HFF-Myc (cell line): ENCODE data around the gene RNF31.
A peak's percentile ranks its signal among the peaks of the same experiment; 100 is the strongest.

ENCODE experiments used
- DNase-seq: peaks from one replicate; pipeline ENCODE4 v3.0.0-alpha.2; 2011; ENCODE audit warnings: low read depth; ENCODE audit errors: extremely low read depth
- H3K4me3 ChIP-seq: replicated peaks from 2 replicates; pipeline ENCODE4 v1.5.1; 2011; ENCODE audit warnings: low read depth, mild to moderate bottlenecking, control low read depth, low read length
- TF ChIP-seq, protein P1 (sequence below): IDR thresholded peaks from 2 replicates; pipeline ENCODE4 v1.5.1; 2012; ENCODE audit warnings: mild to moderate bottlenecking, low read depth, low read length, control low read depth; ENCODE audit errors: missing control alignments

RNF31 gene

DNA sequence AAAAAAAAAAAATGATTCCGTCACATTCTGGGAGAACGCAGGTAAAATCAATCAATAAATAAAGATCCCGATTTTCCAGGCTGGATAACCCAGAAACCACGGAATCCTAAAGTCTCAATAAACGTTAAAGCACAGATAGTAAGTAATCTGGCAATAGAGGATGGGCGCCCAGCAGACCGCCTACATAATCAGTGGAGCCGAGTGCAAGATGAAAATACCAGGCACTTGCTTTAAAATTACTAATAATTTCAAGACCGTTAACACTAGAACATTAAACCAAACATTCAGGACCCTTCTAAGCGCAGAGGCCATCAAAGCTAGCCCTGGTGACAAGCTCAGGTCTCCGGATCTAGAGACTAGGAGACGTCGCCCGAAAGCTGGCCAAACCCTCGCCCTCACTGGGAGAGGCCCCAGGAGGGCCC is 33.9 kb upstream of the RNF31 start:
- TF ChIP-seq, protein P1, sequence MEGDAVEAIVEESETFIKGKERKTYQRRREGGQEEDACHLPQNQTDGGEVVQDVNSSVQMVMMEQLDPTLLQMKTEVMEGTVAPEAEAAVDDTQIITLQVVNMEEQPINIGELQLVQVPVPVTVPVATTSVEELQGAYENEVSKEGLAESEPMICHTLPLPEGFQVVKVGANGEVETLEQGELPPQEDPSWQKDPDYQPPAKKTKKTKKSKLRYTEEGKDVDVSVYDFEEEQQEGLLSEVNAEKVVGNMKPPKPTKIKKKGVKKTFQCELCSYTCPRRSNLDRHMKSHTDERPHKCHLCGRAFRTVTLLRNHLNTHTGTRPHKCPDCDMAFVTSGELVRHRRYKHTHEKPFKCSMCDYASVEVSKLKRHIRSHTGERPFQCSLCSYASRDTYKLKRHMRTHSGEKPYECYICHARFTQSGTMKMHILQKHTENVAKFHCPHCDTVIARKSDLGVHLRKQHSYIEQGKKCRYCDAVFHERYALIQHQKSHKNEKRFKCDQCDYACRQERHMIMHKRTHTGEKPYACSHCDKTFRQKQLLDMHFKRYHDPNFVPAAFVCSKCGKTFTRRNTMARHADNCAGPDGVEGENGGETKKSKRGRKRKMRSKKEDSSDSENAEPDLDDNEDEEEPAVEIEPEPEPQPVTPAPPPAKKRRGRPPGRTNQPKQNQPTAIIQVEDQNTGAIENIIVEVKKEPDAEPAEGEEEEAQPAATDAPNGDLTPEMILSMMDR = no peak
- peak overlapping the region; percentile 82 for H3K4me3 ChIP-seq
- DNase-seq = no peak

DNA sequence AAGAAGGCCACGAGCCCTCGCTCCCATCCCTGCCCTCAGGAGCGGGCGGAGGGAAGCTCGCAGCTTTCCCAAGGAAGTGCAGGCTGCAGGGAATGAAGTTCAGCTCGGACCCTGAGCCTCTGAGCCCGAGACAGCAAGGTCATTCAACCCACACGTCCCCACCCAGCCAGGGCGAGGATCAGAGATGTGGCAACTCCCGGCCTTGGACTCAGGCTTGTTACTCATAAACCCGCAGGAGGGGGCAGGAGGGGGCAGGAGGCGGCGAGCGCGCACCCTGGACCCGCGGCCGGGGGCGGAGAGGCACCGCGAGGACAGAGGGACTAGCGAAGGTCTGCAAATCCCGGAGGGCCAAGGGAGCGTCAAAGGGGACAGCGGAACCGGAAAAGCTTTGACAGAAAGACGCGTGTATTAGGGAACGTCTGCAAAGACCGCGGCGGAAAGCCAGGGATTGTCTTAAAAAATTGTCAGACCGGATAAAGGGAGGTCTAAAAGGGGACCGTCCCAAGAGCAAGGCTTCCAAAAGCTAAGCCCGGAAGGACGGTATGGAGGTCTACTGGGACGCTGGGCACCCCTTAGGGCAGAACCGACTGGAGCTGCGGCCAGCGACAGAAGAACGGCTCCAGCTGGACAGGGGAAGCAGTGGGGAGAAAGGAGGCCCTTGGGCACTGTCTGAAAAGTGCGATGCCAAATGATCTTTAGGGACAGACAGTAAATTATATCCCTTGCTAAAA is 33.3 kb upstream of the RNF31 start:
- peak overlapping the region; percentile 82 for H3K4me3 ChIP-seq
- TF ChIP-seq, protein P1 = no peak
- peak; percentile 74 for DNase-seq

DNA sequence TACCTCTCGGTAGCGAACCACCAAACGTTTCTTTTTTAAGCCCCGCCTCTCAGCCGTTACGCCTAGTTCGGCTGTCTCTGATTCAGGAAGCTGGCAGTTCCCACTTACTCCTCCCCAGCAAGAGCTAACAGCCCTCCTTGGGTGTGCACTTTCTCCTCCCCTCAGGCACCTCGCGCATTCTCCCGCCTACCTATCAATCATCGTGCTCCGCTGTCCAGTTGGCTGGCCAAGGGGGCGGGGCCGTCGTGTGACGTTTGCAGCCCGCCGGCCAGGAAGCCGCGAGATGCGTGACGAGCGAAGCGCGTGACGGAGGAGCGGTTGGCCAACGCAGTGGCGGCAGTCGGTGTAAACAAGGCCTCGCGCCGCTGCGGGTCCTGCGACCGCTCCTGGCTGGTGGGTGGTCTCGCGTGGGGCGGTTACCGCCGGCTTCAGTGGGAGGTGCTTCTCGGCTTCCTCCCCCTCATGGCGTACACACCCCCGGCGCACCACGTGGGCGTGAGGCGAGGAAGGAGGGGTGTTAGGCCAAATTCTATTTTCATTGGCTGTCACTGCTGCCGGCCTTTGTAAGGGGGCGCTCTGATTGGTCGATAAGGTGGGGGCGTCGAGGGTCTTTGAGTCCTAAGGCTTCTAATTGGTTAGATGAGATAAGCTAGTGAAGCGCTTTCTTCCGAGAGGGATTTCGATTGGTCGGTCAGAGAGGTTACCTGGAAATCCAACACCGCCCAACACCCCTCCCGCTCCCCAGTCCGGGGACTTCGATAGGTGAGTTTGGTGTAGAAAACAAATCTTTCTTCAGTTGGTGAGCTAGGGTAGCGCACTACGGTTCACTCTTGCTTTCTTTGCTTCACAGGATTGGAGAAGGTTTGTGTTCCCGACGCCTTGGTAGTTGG is 32.5 kb upstream of the RNF31 start, which contains the start of the genes DCAF11 and NRL:
Gene DCAF11, plus strand, starts transcription at position 246 of the 890 bp plus-strand sequence. CDS start 818 bp downstream, outside the sequence.
Gene NRL, minus strand, starts transcription at position 418 of the 890 bp plus-strand sequence. CDS start 32,101 bp downstream, outside the sequence.
- TF ChIP-seq, protein P1 = no peak
- DNase-seq = peak; percentile 99
- peak within 1 kb of the TSS; percentile 82 for H3K4me3 ChIP-seq

DNA sequence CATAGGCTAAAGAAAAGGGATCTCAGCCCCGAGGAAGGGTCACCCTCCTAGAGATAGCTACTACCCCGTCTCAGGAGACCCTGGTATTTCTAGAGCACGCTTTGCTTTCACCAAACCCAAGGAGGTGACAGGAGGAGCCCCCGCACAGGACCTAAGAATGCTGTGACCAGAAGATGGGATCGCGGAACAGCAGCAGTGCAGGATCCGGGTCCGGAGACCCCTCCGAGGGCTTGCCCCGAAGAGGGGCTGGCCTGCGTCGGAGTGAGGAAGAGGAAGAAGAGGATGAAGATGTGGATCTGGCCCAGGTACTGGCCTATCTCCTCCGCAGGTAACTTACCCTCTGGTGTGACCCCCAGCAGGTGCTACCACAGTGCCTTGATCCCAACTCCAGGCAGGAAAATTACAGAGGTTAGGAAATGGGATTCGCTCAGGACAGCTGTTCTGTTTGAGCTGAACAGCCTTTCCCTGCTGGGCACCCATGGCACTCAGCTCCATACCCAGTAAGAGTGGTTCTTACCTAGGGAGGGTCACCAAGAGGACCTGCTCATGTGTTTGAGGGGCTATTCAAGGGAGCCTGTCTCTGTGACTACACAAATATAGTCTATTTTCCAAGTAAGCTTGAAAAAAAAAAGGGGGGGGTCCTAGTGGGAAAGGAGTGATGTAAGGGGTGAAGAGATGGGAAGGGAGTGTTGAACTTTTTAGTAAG is 31.7 kb upstream of the RNF31 start:
- peak overlapping the region; percentile 82 for H3K4me3 ChIP-seq
- DNase-seq = no peak
- TF ChIP-seq, protein P1 = no peak

DNA sequence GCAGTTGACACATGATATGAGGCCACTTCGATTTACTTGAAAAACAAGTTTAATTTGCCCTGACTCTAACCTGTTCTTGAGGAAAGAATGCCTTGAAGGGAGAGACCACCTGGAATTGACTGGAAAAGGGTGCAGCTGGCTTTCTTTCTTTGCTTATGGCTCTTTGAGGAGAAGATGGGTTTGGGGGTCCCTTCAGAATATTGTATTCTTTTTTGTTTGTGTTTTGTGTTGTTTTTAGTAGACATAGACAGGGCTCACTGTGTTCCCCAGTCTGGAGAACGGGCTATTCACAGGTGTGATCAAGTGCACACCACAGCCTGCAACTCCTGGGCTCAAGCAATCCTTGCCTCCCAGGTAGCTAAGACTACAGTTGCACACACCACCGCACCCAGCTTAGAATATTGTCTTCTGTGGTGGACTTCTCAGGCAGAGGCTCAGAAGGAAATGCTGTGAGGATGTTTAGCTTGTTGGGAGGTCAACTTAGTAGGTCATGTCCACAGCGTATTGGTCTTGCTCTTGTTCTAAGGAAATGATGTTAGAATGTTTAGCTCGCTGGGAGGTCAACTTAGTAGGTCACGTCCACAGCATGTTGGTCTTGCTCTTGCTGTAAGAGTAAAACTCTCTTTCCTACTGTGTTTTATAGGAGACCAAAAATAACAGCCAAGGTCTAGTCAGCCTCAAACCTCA is 31.0 kb upstream of the RNF31 start:
- DNase-seq = no peak
- H3K4me3 ChIP-seq = peak overlapping the region; percentile 82
- TF ChIP-seq, protein P1 = no peak

DNA sequence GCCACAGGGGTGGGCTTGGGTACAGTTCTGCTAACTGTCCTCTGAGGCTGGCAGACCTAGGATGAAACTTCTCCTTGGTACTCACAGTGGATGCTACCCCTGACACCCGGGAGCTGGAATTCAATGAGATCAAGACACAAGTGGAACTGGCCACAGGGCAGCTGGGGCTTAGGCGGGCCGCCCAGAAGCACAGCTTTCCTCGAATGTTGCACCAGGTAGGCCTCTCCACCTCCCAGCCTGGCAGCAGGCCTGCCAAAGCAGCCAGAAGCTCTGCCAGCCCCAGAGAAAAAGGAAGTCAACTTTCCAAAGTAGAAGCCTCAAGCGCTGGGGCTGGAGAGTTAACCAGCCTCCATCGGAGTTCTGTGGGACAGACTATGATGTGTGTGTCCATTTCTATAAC is 30.1 kb upstream of the RNF31 start:
- DNase-seq = no peak
- TF ChIP-seq, protein P1 = no peak
- H3K4me3 ChIP-seq = no peak overlapping the region
